GM19351 (cell line): ENCODE measurements around the gene MTPN.
A peak's percentile ranks its signal among the peaks of the same experiment; 100 is the strongest.

Source experiments
- ATAC-seq: cut with Tn5 transposase; IDR thresholded peaks from one replicate; pipeline ENCODE4 v1.9.1; 2021; ENCODE audit warnings: mild to moderate bottlenecking, moderate library complexity; ENCODE audit not compliant: unreplicated experiment

Gene MTPN

GRCh38 chr7:135977007-135977741 lies at the start of gene MTPN:
Gene MTPN, minus strand, starts transcription at chr7:135977359. Its CDS starts 259 bp downstream, at chr7:135977100.
- peak; percentile 50 for ATAC-seq

- no peak for ATAC-seq
Measured at GRCh38 chr7:136026209-136026608, 49.0 kb upstream of the MTPN start.

GRCh38 chr7:136023134-136023869 lies 46.1 kb upstream of the MTPN start:
- ATAC-seq, result no peak

GRCh38 chr7:136020556-136020955 lies 43.4 kb upstream of the MTPN start:
- ATAC-seq, result no peak

- no peak for ATAC-seq
Measured at GRCh38 chr7:136018104-136018503, 40.9 kb upstream of the MTPN start.

GRCh38 chr7:136016649-136017395 lies 39.7 kb upstream of the MTPN start:
- no peak for ATAC-seq

- no peak for ATAC-seq
Measured at GRCh38 chr7:136015638-136016037, 38.5 kb upstream of the MTPN start.

GRCh38 chr7:136014659-136015058 lies 37.5 kb upstream of the MTPN start:
- no peak for ATAC-seq

GRCh38 chr7:136012238-136012637 lies 35.1 kb upstream of the MTPN start:
- no peak for ATAC-seq

GRCh38 chr7:136009488-136010079 lies 32.4 kb upstream of the MTPN start:
- no peak for ATAC-seq

- no peak for ATAC-seq
Measured at GRCh38 chr7:136006208-136006607, 29.0 kb upstream of the MTPN start.

GRCh38 chr7:136004083-136004482 lies 26.9 kb upstream of the MTPN start:
- ATAC-seq, result no peak

- no peak for ATAC-seq
Measured at GRCh38 chr7:136002802-136003201, 25.6 kb upstream of the MTPN start.

GRCh38 chr7:136000288-136000913 lies 23.2 kb upstream of the MTPN start:
- no peak for ATAC-seq

GRCh38 chr7:135998081-135998480 lies 20.9 kb upstream of the MTPN start:
- no peak for ATAC-seq

- ATAC-seq, result no peak
Measured at GRCh38 chr7:135995748-135996147, 18.6 kb upstream of the MTPN start.

- no peak for ATAC-seq
Measured at GRCh38 chr7:135994466-135995205, 17.5 kb upstream of the MTPN start.

- ATAC-seq, result peak; percentile 61
Measured at GRCh38 chr7:135993950-135994349, 16.8 kb upstream of the MTPN start.

GRCh38 chr7:135991906-135992305 lies 14.7 kb upstream of the MTPN start:
- ATAC-seq, result no peak

- ATAC-seq, result no peak
Measured at GRCh38 chr7:135991322-135991721, 14.2 kb upstream of the MTPN start.
